Muscle layer of colon (tissue), 2 donors: ENCODE measurements around the gene TAB2.

Experiments
- H3K27ac ChIP-seq: one replicate; pipeline ENCODE4 v1.7.0; 2013; ENCODE audit warnings: low read depth, mild to moderate bottlenecking, low read length, moderate library complexity
- H3K27me3 ChIP-seq, 2 donors: one replicate each; pipeline ENCODE4 v1.7.0; 2013; ENCODE audit warnings: low read length in 2 of 2, mild to moderate bottlenecking in 2 of 2; ENCODE audit not compliant: insufficient read depth in 2 of 2, control insufficient read depth in 1 of 2
- H3K36me3 ChIP-seq: one replicate; pipeline ENCODE4 v1.7.0; 2013; ENCODE audit warnings: mild to moderate bottlenecking, low read length; ENCODE audit not compliant: insufficient read depth
- H3K4me1 ChIP-seq: one replicate; pipeline ENCODE4 v1.7.0; 2013; ENCODE audit warnings: mild to moderate bottlenecking, low read length; ENCODE audit not compliant: insufficient read depth
- H3K4me3 ChIP-seq, 2 donors: one replicate each; pipeline ENCODE4 v1.7.0; 2013; ENCODE audit warnings: low read length in 2 of 2, low read depth in 1 of 2, mild to moderate bottlenecking in 1 of 2, moderate library complexity in 1 of 2
- H3K9ac ChIP-seq: one replicate; pipeline ENCODE4 v1.7.0; 2013; ENCODE audit warnings: low read length
- H3K9me3 ChIP-seq: one replicate; pipeline ENCODE4 v1.7.0; 2013; ENCODE audit warnings: mild to moderate bottlenecking, low read length
- donor health status: abdominal sarcoma.
- donor health status: Adenocarcinoma of cecum.

TAB2 gene

GRCh38 chr6:149324428-149324827, 6.9 kb downstream of the TAB2 start:
- no peak overlapping the region for H3K27ac ChIP-seq
- no peaks in the 10 kb centered on the region for H3K27me3 ChIP-seq
- H3K36me3 ChIP-seq: no peaks in the 10 kb centered on the region
- no peaks in the 10 kb centered on the region for H3K9me3 ChIP-seq
- H3K4me3 ChIP-seq: no peak overlapping the region
- H3K4me1 ChIP-seq: peaks cover 60% of the 10 kb centered on the region
- no peak overlapping the region for H3K9ac ChIP-seq

GRCh38 chr6:149325648-149326236, 8.2 kb downstream of the TAB2 start:
- Histone ChIP-seq H3K4me3 (no peak overlapping the region), H3K36me3 (no peaks in the 10 kb centered on the region), H3K9ac (no peak overlapping the region), H3K27me3 (no peaks in the 10 kb centered on the region), H3K27ac (no peak overlapping the region), H3K9me3 (no peaks in the 10 kb centered on the region), H3K4me1 (peaks cover 65% of the 10 kb centered on the region)

- no peaks in the 10 kb centered on the region for H3K36me3 ChIP-seq
- H3K4me1 ChIP-seq: peaks cover 74% of the 10 kb centered on the region
- H3K27me3 ChIP-seq: no peaks in the 10 kb centered on the region
- no peak overlapping the region for H3K4me3 ChIP-seq
- H3K27ac ChIP-seq: no peak overlapping the region
- no peak overlapping the region for H3K9ac ChIP-seq
- H3K9me3 ChIP-seq: no peaks in the 10 kb centered on the region
Observed at GRCh38 chr6:149327638-149328037, 10.1 kb downstream of the TAB2 start.

- peaks cover 78% of the 10 kb centered on the region for H3K4me1 ChIP-seq
- H3K9ac ChIP-seq: no peak overlapping the region
- no peaks in the 10 kb centered on the region for H3K36me3 ChIP-seq
- no peak overlapping the region for H3K27ac ChIP-seq
- no peaks in the 10 kb centered on the region for H3K9me3 ChIP-seq
- no peaks in the 10 kb centered on the region for H3K27me3 ChIP-seq
- no peak overlapping the region for H3K4me3 ChIP-seq
Observed at GRCh38 chr6:149328083-149328482, 10.6 kb downstream of the TAB2 start.

- Histone ChIP-seq H3K27ac (no peak overlapping the region), H3K4me1 (peaks cover 79% of the 10 kb centered on the region), H3K4me3 (no peak overlapping the region), H3K27me3 (no peaks in the 10 kb centered on the region), H3K9ac (no peak overlapping the region), H3K36me3 (no peaks in the 10 kb centered on the region), H3K9me3 (no peaks in the 10 kb centered on the region)
Observed at GRCh38 chr6:149329529-149329928, 12.0 kb downstream of the TAB2 start.

- no peaks in the 10 kb centered on the region for H3K36me3 ChIP-seq
Observed at GRCh38 chr6:149330133-149330532, 12.6 kb downstream of the TAB2 start.

GRCh38 chr6:149331043-149331807, 13.7 kb downstream of the TAB2 start:
- Histone ChIP-seq H3K4me3 (no peak overlapping the region), H3K27me3 (no peaks in the 10 kb centered on the region), H3K9ac (no peak overlapping the region), H3K27ac (no peak overlapping the region), H3K36me3 (no peaks in the 10 kb centered on the region), H3K9me3 (no peaks in the 10 kb centered on the region), H3K4me1 (peaks cover 78% of the 10 kb centered on the region)

More at GRCh38 chr6:149330133-149330532, 12.6 kb downstream of the TAB2 start:
- Histone ChIP-seq H3K4me1 (peaks cover 79% of the 10 kb centered on the region), H3K27ac (no peak overlapping the region), H3K9me3 (no peaks in the 10 kb centered on the region), H3K27me3 (no peaks in the 10 kb centered on the region), H3K4me3 (no peak overlapping the region), H3K9ac (no peak overlapping the region)

- Histone ChIP-seq H3K36me3 (no peaks in the 10 kb centered on the region), H3K4me3 (no peak overlapping the region), H3K9me3 (no peaks in the 10 kb centered on the region), H3K4me1 (peaks cover 80% of the 10 kb centered on the region), H3K27ac (no peak overlapping the region), H3K9ac (no peak overlapping the region), H3K27me3 (no peaks in the 10 kb centered on the region)
Observed at GRCh38 chr6:149331871-149332270, 14.4 kb downstream of the TAB2 start.

- no peaks in the 10 kb centered on the region for H3K27me3 ChIP-seq
- no peak overlapping the region for H3K4me3 ChIP-seq
- no peak overlapping the region for H3K9ac ChIP-seq
- H3K4me1 ChIP-seq: peaks cover 79% of the 10 kb centered on the region
- no peaks in the 10 kb centered on the region for H3K9me3 ChIP-seq
- no peaks in the 10 kb centered on the region for H3K36me3 ChIP-seq
- no peak overlapping the region for H3K27ac ChIP-seq
Observed at GRCh38 chr6:149332602-149333265, 15.2 kb downstream of the TAB2 start.

- Histone ChIP-seq H3K9me3 (no peaks in the 10 kb centered on the region), H3K4me1 (peaks cover 82% of the 10 kb centered on the region), H3K27ac (no peak overlapping the region), H3K4me3 (no peak overlapping the region), H3K27me3 (no peaks in the 10 kb centered on the region), H3K9ac (no peak overlapping the region), H3K36me3 (no peaks in the 10 kb centered on the region)
Observed at GRCh38 chr6:149333266-149333620, 15.7 kb downstream of the TAB2 start.

- H3K27ac ChIP-seq: no peak overlapping the region
Observed at GRCh38 chr6:149334201-149334600, 16.7 kb downstream of the TAB2 start.

More at GRCh38 chr6:149334201-149334600, 16.7 kb downstream of the TAB2 start:
- Histone ChIP-seq H3K4me3 (no peak overlapping the region), H3K9me3 (no peaks in the 10 kb centered on the region), H3K36me3 (no peaks in the 10 kb centered on the region), H3K27me3 (no peaks in the 10 kb centered on the region), H3K9ac (no peak overlapping the region), H3K4me1 (peaks cover 74% of the 10 kb centered on the region)
